SK-N-MC (cell line): Measurements from ENCODE around the gene DSCAM.

Experiments
- DNase-seq: peaks from one replicate; pipeline ENCODE4 v3.0.0-alpha.2; 2011; ENCODE audit warnings: low read depth, low spot score
- H3K27ac ChIP-seq: fragments of 200-600 bp; sonication (generic); 2 replicates; pipeline ENCODE4 v1.5.1; 2016; ENCODE audit warnings: mixed run types
- H3K36me3 ChIP-seq: fragments of 200-600 bp; sonication (generic); 2 replicates; pipeline ENCODE4 v1.6.1; 2017; ENCODE audit warnings: antibody characterized with exemption, low read length, mixed read lengths; ENCODE audit not compliant: insufficient read depth
- H3K4me3 ChIP-seq: fragments of 200-600 bp; sonication (generic); 2 replicates; pipeline ENCODE4 v1.5.1; 2016
- H3K9ac ChIP-seq: fragments of 200-600 bp; sonication (generic); 2 replicates; pipeline ENCODE4 v1.8.0; 2017; ENCODE audit warnings: mixed run types, mixed read lengths; ENCODE audit not compliant: insufficient read length
- H3K9me3 ChIP-seq: fragments of 200-600 bp; sonication (generic); 2 replicates; pipeline ENCODE4 v1.6.1; 2017; ENCODE audit warnings: low read depth, mild to moderate bottlenecking, antibody characterized with exemption, low read length, moderate library complexity, mixed read lengths
- EZH2 ChIP-seq: fragments of 200-600 bp; sonication (generic); IDR thresholded peaks from one replicate; pipeline ENCODE4 v1.6.1; 2017; ENCODE audit warnings: antibody characterized with exemption
- FOXP2 ChIP-seq: optimal IDR thresholded peaks from 2 replicates; pipeline ENCODE3; 2011; ENCODE audit warnings: mild to moderate bottlenecking, moderate library complexity; ENCODE audit not compliant: insufficient read depth; ENCODE audit errors: extremely low read length, control extremely low read depth
- POLR2AphosphoS5 ChIP-seq: IDR thresholded peaks from 2 replicates; pipeline ENCODE4 v1.6.1; 2012; ENCODE audit warnings: mild to moderate bottlenecking, low read depth, low read length, borderline replicate concordance

Gene DSCAM

GRCh38 chr21:40351006-40351405 is 496.0 kb downstream of the DSCAM start:
- Histone ChIP-seq H3K36me3 (no peaks in the 10 kb centered on the region), H3K27ac (no peak overlapping the region), H3K9me3 (no peaks in the 10 kb centered on the region), H3K4me3 (no peak overlapping the region), H3K9ac (no peak overlapping the region)
- no peak for TF ChIP-seq FOXP2
- TF ChIP-seq POLR2AphosphoS5, result no peak
- TF ChIP-seq EZH2, result no peak
- DNase-seq, result no peak

GRCh38 chr21:40349591-40349990 is 497.4 kb downstream of the DSCAM start:
- DNase-seq, result no peak
- TF ChIP-seq EZH2 (no peak), POLR2AphosphoS5 (no peak), FOXP2 (no peak)

GRCh38 chr21:40345711-40346321 is 501.1 kb downstream of the DSCAM start:
- H3K9ac ChIP-seq, result no peak overlapping the region
- H3K9me3 ChIP-seq, result no peaks in the 10 kb centered on the region
- no peak overlapping the region for H3K4me3 ChIP-seq
- TF ChIP-seq EZH2 (no peak), POLR2AphosphoS5 (no peak), FOXP2 (no peak)
- DNase-seq, result no peak
- H3K27ac ChIP-seq, result no peak overlapping the region
- H3K36me3 ChIP-seq, result no peaks in the 10 kb centered on the region

More at GRCh38 chr21:40349591-40349990, 497.4 kb downstream of the DSCAM start:
- Histone ChIP-seq H3K9ac (no peak overlapping the region), H3K36me3 (no peaks in the 10 kb centered on the region), H3K9me3 (no peaks in the 10 kb centered on the region), H3K27ac (no peak overlapping the region), H3K4me3 (no peak overlapping the region)

GRCh38 chr21:40340357-40340756 is 506.6 kb downstream of the DSCAM start:
- no peaks in the 10 kb centered on the region for H3K36me3 ChIP-seq
- no peak for TF ChIP-seq POLR2AphosphoS5
- TF ChIP-seq FOXP2, result no peak
- no peak overlapping the region for H3K9ac ChIP-seq
- DNase-seq, result no peak
- H3K4me3 ChIP-seq, result no peak overlapping the region
- no peaks in the 10 kb centered on the region for H3K9me3 ChIP-seq
- no peak overlapping the region for H3K27ac ChIP-seq

- Histone ChIP-seq H3K4me3 (no peak overlapping the region), H3K36me3 (no peaks in the 10 kb centered on the region), H3K9me3 (no peaks in the 10 kb centered on the region), H3K27ac (no peak overlapping the region), H3K9ac (no peak overlapping the region)
- DNase-seq, result no peak
- TF ChIP-seq POLR2AphosphoS5, result no peak
- no peak for TF ChIP-seq FOXP2
- no peak for TF ChIP-seq EZH2
Measured at GRCh38 chr21:40339050-40339449, 507.9 kb downstream of the DSCAM start.

DNA sequence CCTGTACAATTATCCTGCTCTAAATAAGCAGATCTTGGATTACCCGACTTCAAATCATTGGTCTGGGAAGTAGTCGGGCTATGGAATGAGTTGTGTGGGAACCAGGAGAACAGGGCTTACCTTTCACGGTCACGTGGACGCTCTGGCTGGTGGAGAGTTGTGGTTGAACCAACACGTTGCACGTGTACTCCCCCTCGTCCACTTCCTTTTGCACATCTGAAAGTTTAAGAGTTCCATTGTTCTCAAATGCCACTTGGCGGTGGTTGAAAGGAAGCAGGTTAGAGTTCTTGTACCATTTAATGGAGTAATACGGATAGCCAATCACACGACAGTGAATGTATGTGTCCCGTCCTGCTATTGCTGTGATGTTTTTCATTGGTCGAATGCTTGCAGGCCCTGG is 509.0 kb downstream of the DSCAM start:
- Histone ChIP-seq H3K27ac (no peak overlapping the region), H3K9ac (no peak overlapping the region), H3K36me3 (no peaks in the 10 kb centered on the region), H3K9me3 (no peaks in the 10 kb centered on the region), H3K4me3 (no peak overlapping the region)
- no peak for DNase-seq
- TF ChIP-seq POLR2AphosphoS5 (no peak), FOXP2 (no peak), EZH2 (no peak)

GRCh38 chr21:40335704-40336103 is 511.3 kb downstream of the DSCAM start:
- Histone ChIP-seq H3K9ac (no peak overlapping the region), H3K9me3 (no peaks in the 10 kb centered on the region), H3K36me3 (no peaks in the 10 kb centered on the region), H3K27ac (no peak overlapping the region), H3K4me3 (no peak overlapping the region)
- DNase-seq, result no peak
- TF ChIP-seq EZH2 (no peak), POLR2AphosphoS5 (no peak), FOXP2 (no peak)

- no peaks in the 10 kb centered on the region for H3K36me3 ChIP-seq
- no peak for DNase-seq
- no peaks in the 10 kb centered on the region for H3K9me3 ChIP-seq
- H3K27ac ChIP-seq, result no peak overlapping the region
- H3K9ac ChIP-seq, result no peak overlapping the region
- no peak for TF ChIP-seq EZH2
- no peak for TF ChIP-seq FOXP2
- TF ChIP-seq POLR2AphosphoS5, result no peak
- no peak overlapping the region for H3K4me3 ChIP-seq
Measured at GRCh38 chr21:40334159-40334558, 512.8 kb downstream of the DSCAM start.

DNA sequence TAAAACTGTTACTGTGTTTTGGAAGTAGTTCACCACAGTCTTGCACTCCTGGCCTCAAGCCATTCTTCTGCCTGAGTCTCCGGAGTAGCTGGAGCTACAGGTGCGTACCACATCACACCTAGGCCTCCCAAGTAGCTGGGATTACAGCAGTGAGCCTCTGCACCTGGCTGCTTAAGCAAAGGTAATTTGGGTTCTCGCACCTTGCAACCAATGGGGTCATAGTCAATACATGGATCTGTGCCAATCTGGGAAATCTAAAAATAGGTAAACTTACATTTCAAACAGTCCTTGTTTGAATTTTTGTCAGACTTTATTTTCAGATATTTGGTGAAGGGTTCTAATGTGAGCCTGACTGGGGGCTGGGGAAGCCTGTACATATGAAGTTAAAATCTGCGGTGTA is 513.2 kb downstream of the DSCAM start:
- H3K9me3 ChIP-seq, result no peaks in the 10 kb centered on the region
- H3K4me3 ChIP-seq, result no peak overlapping the region
- DNase-seq, result no peak
- TF ChIP-seq EZH2 (no peak), FOXP2 (no peak), POLR2AphosphoS5 (no peak)
- no peak overlapping the region for H3K9ac ChIP-seq
- no peaks in the 10 kb centered on the region for H3K36me3 ChIP-seq
- no peak overlapping the region for H3K27ac ChIP-seq
